ENCODE results near the gene ENPP1.

Gene ENPP1

GRCh38 chr6:131924881-131925474 lies 117.2 kb downstream of the ENPP1 start:
- no peaks in the 10 kb centered on the region for H3K27me3 ChIP-seq (ENCODE audit: insufficient read depth, low read length)
- no peaks in the 10 kb centered on the region for H3K79me2 ChIP-seq (ENCODE audit: insufficient read depth, low read length)
- H3K4me1 ChIP-seq (ENCODE audit: insufficient read depth, low read length, severe bottlenecking): no peaks in the 10 kb centered on the region
- H2AFZ ChIP-seq (ENCODE audit: low read length): no peak overlapping the region
- H3K9ac ChIP-seq (ENCODE audit: low read length): no peak overlapping the region
- TF ChIP-seq EZH2 (IDR thresholded peaks at IDR 0.05; ENCODE audit: borderline replicate concordance, low read length): no peak
- TF ChIP-seq CTCF (IDR thresholded peaks at IDR 0.05; ENCODE audit: low read length): peak; percentile 45; the same call in 1 of the 2 replicates
- H3K4me3 ChIP-seq (ENCODE audit: low read depth, low read length, poor library complexity, severe bottlenecking): no peak overlapping the region
- no peak overlapping the region for H3K4me2 ChIP-seq (ENCODE audit: low read length)
- H3F3A ChIP-seq (ENCODE audit: insufficient read depth, low read length): no peaks in the 10 kb centered on the region
- no peak overlapping the region for H3K27ac ChIP-seq (ENCODE audit: low read depth, low read length, poor library complexity, severe bottlenecking)
- H3K9me2 ChIP-seq (ENCODE audit: low read depth, low read length): no peaks in the 10 kb centered on the region
- peaks cover 8% of the 10 kb centered on the region for H3K9me3 ChIP-seq (ENCODE audit: low read length)
- no peaks in the 10 kb centered on the region for H4K20me1 ChIP-seq (ENCODE audit: insufficient read depth, low read length)
- no peaks in the 10 kb centered on the region for H3K36me3 ChIP-seq (ENCODE audit: insufficient read depth, low read length)

DNA sequence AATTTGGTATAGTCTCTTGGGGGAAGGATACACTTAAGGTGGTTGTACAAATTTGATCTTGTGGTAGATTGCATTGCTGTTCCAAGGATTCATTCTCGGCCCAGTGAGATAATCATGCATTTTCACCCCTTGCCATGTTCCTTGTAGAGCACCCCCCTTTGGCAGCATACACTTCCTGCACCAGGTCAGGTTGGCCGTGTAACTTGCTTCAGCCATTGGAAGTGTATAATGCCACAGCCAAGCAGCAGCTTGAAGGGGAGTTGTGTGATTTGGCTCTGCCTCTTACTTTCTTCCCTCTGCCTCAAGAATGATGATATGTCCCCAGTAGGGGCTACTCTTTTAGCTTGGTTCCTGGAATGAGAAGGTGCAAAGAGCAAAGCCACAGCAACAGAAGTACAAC lies 121.4 kb downstream of the ENPP1 start:
- Histone ChIP-seq H3F3A (ENCODE audit: insufficient read depth, low read length) (no peaks in the 10 kb centered on the region), H3K9me2 (ENCODE audit: low read depth, low read length) (no peaks in the 10 kb centered on the region), H3K4me2 (ENCODE audit: low read length) (no peak overlapping the region), H3K27ac (ENCODE audit: low read depth, low read length, poor library complexity, severe bottlenecking) (no peak overlapping the region), H3K9ac (ENCODE audit: low read length) (no peak overlapping the region), H3K9me3 (ENCODE audit: low read length) (no peaks in the 10 kb centered on the region), H3K79me2 (ENCODE audit: insufficient read depth, low read length) (no peaks in the 10 kb centered on the region), H3K36me3 (ENCODE audit: insufficient read depth, low read length) (no peaks in the 10 kb centered on the region), H3K27me3 (ENCODE audit: insufficient read depth, low read length) (no peaks in the 10 kb centered on the region), H2AFZ (ENCODE audit: low read length) (no peak overlapping the region), H4K20me1 (ENCODE audit: insufficient read depth, low read length) (no peaks in the 10 kb centered on the region), H3K4me3 (ENCODE audit: low read depth, low read length, poor library complexity, severe bottlenecking) (no peak overlapping the region), H3K4me1 (ENCODE audit: insufficient read depth, low read length, severe bottlenecking) (no peaks in the 10 kb centered on the region)
- TF ChIP-seq CTCF (IDR thresholded peaks at IDR 0.05; ENCODE audit: low read length) (peak; percentile 30; the same call in 1 of the 2 replicates), EZH2 (IDR thresholded peaks at IDR 0.05; ENCODE audit: borderline replicate concordance, low read length) (no peak)

GRCh38 chr6:131929976-131930375 lies 122.2 kb downstream of the ENPP1 start:
- Histone ChIP-seq H3K9me2 (ENCODE audit: low read depth, low read length) (no peaks in the 10 kb centered on the region), H3K4me1 (ENCODE audit: insufficient read depth, low read length, severe bottlenecking) (no peaks in the 10 kb centered on the region), H3K27me3 (ENCODE audit: insufficient read depth, low read length) (no peaks in the 10 kb centered on the region), H3K4me2 (ENCODE audit: low read length) (no peak overlapping the region), H3K36me3 (ENCODE audit: insufficient read depth, low read length) (no peaks in the 10 kb centered on the region), H3K4me3 (ENCODE audit: low read depth, low read length, poor library complexity, severe bottlenecking) (no peak overlapping the region), H3F3A (ENCODE audit: insufficient read depth, low read length) (no peaks in the 10 kb centered on the region), H4K20me1 (ENCODE audit: insufficient read depth, low read length) (no peaks in the 10 kb centered on the region), H3K9ac (ENCODE audit: low read length) (no peak overlapping the region), H2AFZ (ENCODE audit: low read length) (no peak overlapping the region), H3K27ac (ENCODE audit: low read depth, low read length, poor library complexity, severe bottlenecking) (no peak overlapping the region), H3K9me3 (ENCODE audit: low read length) (no peaks in the 10 kb centered on the region), H3K79me2 (ENCODE audit: insufficient read depth, low read length) (no peaks in the 10 kb centered on the region)
- TF ChIP-seq EZH2 (IDR thresholded peaks at IDR 0.05; ENCODE audit: borderline replicate concordance, low read length) (no peak), CTCF (IDR thresholded peaks at IDR 0.05; ENCODE audit: low read length) (no peak)

Data from OCI-LY1 (cell line).